GM13976 (cell line): ENCODE data around the gene HLA-DRA.
A peak's percentile ranks its signal among the peaks of the same experiment; 100 is the strongest.
"Not testable (repeated sequence)": the region's sequence is repeated elsewhere in the genome, so short reads cannot be mapped to it uniquely, and the experiment has no call there.

Experiments
- DNase-seq: peaks from one replicate; pipeline ENCODE4 v3.0.0; 2012; ENCODE audit warnings: low spot score
- CTCF ChIP-seq: IDR thresholded peaks from 2 replicates; pipeline ENCODE4 v1.5.1; 2012; ENCODE audit warnings: borderline replicate concordance, mild to moderate bottlenecking; ENCODE audit not compliant: insufficient read depth; ENCODE audit errors: extremely low read depth, missing control alignments, control extremely low read depth
- in situ Hi-C: fragments of 300-500 bp; cut with MboI; formaldehyde crosslinking; loops from one replicate; pipeline ENCODE4 v1.12.0; 2022; ENCODE audit warnings: low sequenced_read_pairs, mixed read lengths, inconsistent platforms; ENCODE audit not compliant: unreplicated experiment

Gene HLA-DRA

GRCh38 chr6:32427934-32428474 lies 11.7 kb upstream of the HLA-DRA start:
- in situ Hi-C loops, result no loop called here
- TF ChIP-seq CTCF, result no peak
- no peak for DNase-seq

DNA sequence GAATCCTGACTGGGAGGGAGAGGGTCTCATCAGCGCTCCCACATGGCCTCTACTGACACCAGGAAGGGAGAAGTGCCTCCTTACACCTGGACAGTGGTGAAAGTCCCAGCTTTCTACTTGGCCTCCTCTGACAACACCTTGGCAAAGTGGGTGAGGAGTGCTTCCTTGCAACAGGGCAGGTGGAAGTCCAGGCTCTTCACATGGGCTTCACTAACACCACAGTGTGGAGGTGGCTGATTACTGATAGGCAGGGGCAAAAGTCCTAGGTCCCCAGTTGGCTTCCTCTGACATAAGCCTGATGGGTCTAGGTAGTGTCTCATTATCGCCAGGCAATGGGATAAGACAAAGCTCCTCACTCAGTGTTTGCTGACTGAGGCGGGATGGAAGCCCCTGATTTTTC lies 9.5 kb upstream of the HLA-DRA start:
- in situ Hi-C loops, result no loop called here
- no peak for TF ChIP-seq CTCF
- DNase-seq, result no peak

GRCh38 chr6:32431142-32431541 lies 8.5 kb upstream of the HLA-DRA start:
- no peak for DNase-seq
- in situ Hi-C loops, result no loop called here
- TF ChIP-seq CTCF, result no peak

DNA sequence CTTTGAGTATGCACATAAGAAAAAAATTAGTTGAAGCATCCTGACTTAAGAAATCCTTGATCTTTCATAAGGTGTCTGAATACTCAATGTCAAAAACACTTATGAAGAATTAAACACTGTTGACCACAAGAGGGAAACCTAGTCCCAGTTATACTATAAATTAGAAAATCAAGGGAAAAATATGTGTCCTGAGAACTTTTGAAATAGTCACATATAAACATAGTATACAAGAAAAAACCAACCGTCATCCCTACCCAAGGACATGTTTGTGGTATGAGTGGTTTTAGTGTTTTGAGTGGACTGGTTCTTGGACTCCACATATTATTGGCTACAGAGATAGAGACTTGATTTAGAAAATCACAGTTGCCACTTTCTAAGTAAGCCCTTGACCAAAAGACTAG lies 7.6 kb upstream of the HLA-DRA start:
- peak; percentile 21 for TF ChIP-seq CTCF
- in situ Hi-C loops, result no loop called here
- no peak for DNase-seq

GRCh38 chr6:32433950-32434349 lies 5.7 kb upstream of the HLA-DRA start:
- in situ Hi-C loops, DNase-seq: not testable (repeated sequence)

DNA sequence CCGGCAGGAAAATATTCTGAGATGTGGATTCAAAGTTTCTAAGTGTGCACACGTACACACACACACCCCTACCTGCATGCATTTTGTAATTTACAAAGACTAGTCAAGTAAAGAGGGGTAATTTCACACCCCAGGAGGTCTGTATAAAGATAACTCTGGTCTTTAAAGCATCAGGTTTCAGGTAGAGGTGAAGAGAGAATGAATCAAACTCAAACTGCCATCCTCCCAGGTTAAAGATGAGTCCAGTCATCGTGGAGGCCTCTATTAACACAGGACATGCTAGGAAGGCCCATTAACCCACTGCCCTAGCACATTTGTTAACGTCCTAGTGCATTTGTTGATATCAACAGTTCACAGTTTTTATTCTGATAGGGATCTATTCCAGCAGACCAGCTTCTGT lies 3.5 kb upstream of the HLA-DRA start:
- in situ Hi-C loops, result no loop called here
- no peak for TF ChIP-seq CTCF
- DNase-seq, result no peak

GRCh38 chr6:32436995-32437836 lies 2.5 kb upstream of the HLA-DRA start:
- in situ Hi-C loops, result no loop called here
- TF ChIP-seq CTCF, result no peak
- DNase-seq, result peak; percentile 60
